CD4-positive, alpha-beta memory T cell (primary cell): ENCODE data around the gene HAP1. TPM values are rescaled to one million over a fixed set of nuclear protein-coding genes. Genes with fewer than 3 reads are reported as not detected.

Experiments used
- CTCF ChIA-PET: fragments of 350-600 bp; sonication (Branson Sonifier 250); formaldehyde crosslinking; loops from one replicate; lab custom pipeline; 2021; ENCODE audit warnings: inconsistent platforms; ENCODE audit not compliant: partially characterized antibody; lab: Charles Lee
- POLR2A ChIA-PET: fragments of 350-600 bp; sonication (Branson Sonifier 250); formaldehyde crosslinking; loops from one replicate; lab custom pipeline; 2021; ENCODE audit not compliant: partially characterized antibody; lab: Charles Lee
- DNase-seq, 5 donors: peaks; one replicate each; pipeline versions ENCODE4 v3.0.0 to v3.0.0-alpha.2; 2020 to 2022; ENCODE audit warnings: mixed read lengths in 1 of 5
- H3K27ac ChIP-seq: one replicate; pipeline ENCODE4 v1.7.0; 2013; ENCODE audit warnings: low read depth, low read length
- H3K27me3 ChIP-seq: 2 replicates; pipeline ENCODE4 v1.7.0; 2013; ENCODE audit warnings: mild to moderate bottlenecking, low read length, moderate library complexity; ENCODE audit not compliant: insufficient read depth
- H3K36me3 ChIP-seq: 2 replicates; pipeline ENCODE4 v1.7.0; 2013; ENCODE audit warnings: mild to moderate bottlenecking, low read length, moderate library complexity; ENCODE audit not compliant: insufficient read depth
- H3K4me1 ChIP-seq: 2 replicates; pipeline ENCODE4 v1.7.0; 2013; ENCODE audit warnings: mild to moderate bottlenecking, low read length, moderate library complexity; ENCODE audit not compliant: insufficient read depth
- H3K4me3 ChIP-seq, 2 donors: one replicate each; pipeline ENCODE4 v1.7.0; 2013; ENCODE audit warnings: low read length in 2 of 2, mild to moderate bottlenecking in 1 of 2
- H3K9me3 ChIP-seq, 2 donors: one replicate each; pipeline ENCODE4 v1.7.0; 2013; ENCODE audit warnings: low read length in 2 of 2, control low read depth in 1 of 2; ENCODE audit not compliant: control insufficient read depth in 1 of 2
- H3K27ac Mint-ChIP-seq, 7 donors: one replicate each; pipeline ENCODE4 v1.8.0; 2020 to 2021; ENCODE audit warnings: mixed read lengths in 7 of 7, mild to moderate bottlenecking in 6 of 7, inconsistent platforms in 3 of 7, moderate library complexity in 3 of 7
- H3K27me3 Mint-ChIP-seq, 2 donors: one replicate each; pipeline ENCODE4 v1.8.0; 2020 to 2021; ENCODE audit warnings: mixed read lengths in 2 of 2
- H3K36me3 Mint-ChIP-seq, 2 donors: one replicate each; pipeline ENCODE4 v1.8.0; 2020 to 2021; ENCODE audit warnings: mixed read lengths in 2 of 2, inconsistent platforms in 1 of 2, mild to moderate bottlenecking in 1 of 2
- H3K4me1 Mint-ChIP-seq, 4 donors: one replicate each; pipeline ENCODE4 v1.8.0; 2020 to 2021; ENCODE audit warnings: mixed read lengths in 4 of 4, mild to moderate bottlenecking in 1 of 4
- H3K4me3 Mint-ChIP-seq, 8 donors: one replicate each; pipeline ENCODE4 v1.8.0; 2020 to 2021; ENCODE audit warnings: mixed read lengths in 8 of 8, mild to moderate bottlenecking in 7 of 8, moderate library complexity in 6 of 8, inconsistent platforms in 3 of 8
- H3K9me3 Mint-ChIP-seq, 8 donors: one replicate each; pipeline ENCODE4 v1.8.0; 2020 to 2021; ENCODE audit warnings: mixed read lengths in 8 of 8, mild to moderate bottlenecking in 5 of 8, inconsistent platforms in 3 of 8, moderate library complexity in 1 of 8
- intact Hi-C: fragments of 100-400 bp; cut with micrococcal nuclease; formaldehyde crosslinking; loops from one replicate; pipeline ENCODE4 v1.15.1; 2023
- polyA plus RNA-seq, 2 donors: library from polyadenylated mRNA; unstranded; fragments of 300-500 nt; fragmentation: Illumina TruSeq; gene quantifications; one replicate each; pipeline ENCODE4 v1.2.3, GENCODE V29; 2021
- total RNA-seq, 2 experiments: library from RNA; stranded (reverse); gene quantifications; one replicate each; pipeline ENCODE4 v1.2.3, GENCODE V29; 2021

HAP1 gene
- total and polyA plus RNA-seq, 4 experiments from 2014 or later: 0.29 to 0.33 TPM; not detected in 2

DNA sequence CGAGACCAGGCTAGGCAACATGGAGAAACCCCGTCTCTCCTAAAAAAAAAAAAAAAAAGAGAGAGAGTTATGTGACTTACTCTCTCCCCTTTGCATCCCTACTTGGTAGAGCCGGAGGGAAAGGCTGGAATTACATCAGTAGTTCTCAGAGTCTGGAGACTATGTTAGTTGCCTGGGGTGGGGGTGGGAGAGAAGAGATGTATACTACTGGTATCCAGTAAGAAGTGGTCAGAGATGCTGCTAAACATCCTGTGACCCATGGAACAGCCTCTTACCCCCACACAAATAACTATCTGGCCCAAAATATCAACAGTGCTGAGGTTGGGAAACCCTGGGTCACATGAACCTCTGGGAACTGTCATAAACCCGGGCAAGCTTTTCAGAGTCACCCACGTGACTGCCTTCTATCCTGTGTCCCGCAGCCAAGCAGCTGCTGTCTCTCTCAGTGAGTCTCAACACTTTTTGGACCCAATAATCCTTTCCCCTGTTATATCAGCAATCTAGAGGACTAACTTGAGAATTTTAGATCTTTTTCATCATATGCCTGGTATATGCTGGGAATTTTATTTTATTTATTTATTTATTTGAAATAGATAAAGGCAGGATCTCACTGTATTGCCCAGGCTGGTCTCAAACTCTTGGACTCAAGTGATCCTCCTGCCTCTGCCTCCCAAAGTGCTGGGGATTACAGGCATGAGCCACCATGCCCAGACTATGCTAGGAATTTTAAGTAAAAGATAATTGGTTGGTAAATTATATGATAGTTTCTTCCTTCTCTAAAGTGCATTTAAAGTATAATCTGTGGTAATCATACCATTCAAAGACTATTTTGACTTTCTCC lies 37.1 kb downstream of the HAP1 start:
- intact Hi-C loops: no loop called here

GRCh38 chr17:41695954-41696757 lies 38.3 kb downstream of the HAP1 start:
- DNase-seq: peak; percentile 76 to 83 (median 76)
- POLR2A ChIA-PET: interaction anchor here (0.6 to 10.2 kb wide), 8 partner anchors 12 to 387 kb away, joined by 3 to 576 read pairs (median 4); partner anchors contain the start of gene KRTAP16-1
- Mint-ChIP-seq H3K36me3 (peaks cover 17 to 36% of the 10 kb centered on the region in 2 donors), H3K4me3 (peak overlapping the region in 2 of 8 donors; percentile 45 to 46), H3K27me3 (peaks cover 0 to 2% of the 10 kb centered on the region in 2 donors), H3K4me1 (peaks cover 12 to 37% (median 23%) of the 10 kb centered on the region in 4 donors), H3K27ac (peak overlapping the region; percentile 34 to 85 (median 70)), H3K9me3 (peaks cover 0 to 10% (median 0%) of the 10 kb centered on the region in 8 donors)
- Histone ChIP-seq H3K9me3 (no peaks in the 10 kb centered on the region), H3K36me3 (peaks cover 29% of the 10 kb centered on the region), H3K27me3 (no peaks in the 10 kb centered on the region), H3K4me3 (no peak overlapping the region), H3K27ac (no peak overlapping the region), H3K4me1 (peaks cover 15% of the 10 kb centered on the region)
- intact Hi-C loops: loop anchor here (1.0 kb wide), 1 partner anchor 17 kb away; no protein-coding TSS in a partner anchor
- CTCF ChIA-PET: interaction anchor here (0.8 to 3.7 kb wide), 15 partner anchors 11 to 894 kb away, joined by 3 to 71 read pairs (median 7); partner anchors contain the start of genes KRTAP16-1 and P3H4

More for the DNA sequence above, 37.1 kb downstream of the HAP1 start:
- no peak overlapping the region for H3K4me3 Mint-ChIP-seq
- no peaks in the 10 kb centered on the region for H3K9me3 ChIP-seq
- no peak overlapping the region for H3K27ac ChIP-seq
- no peak overlapping the region for H3K27ac Mint-ChIP-seq
- peaks cover 0 to 2% of the 10 kb centered on the region in 2 donors for H3K27me3 Mint-ChIP-seq
- ChIA-PET POLR2A (interaction anchor here (0.6 kb wide), 1 partner anchor 30 kb away, joined by 3 read pairs; no protein-coding TSS in a partner anchor), CTCF (no interaction called here)
- no peak for DNase-seq
- H3K36me3 Mint-ChIP-seq: peaks cover 7 to 24% of the 10 kb centered on the region in 2 donors
- peaks cover 8% of the 10 kb centered on the region for H3K4me1 ChIP-seq
- peaks cover 18% of the 10 kb centered on the region for H3K36me3 ChIP-seq
- H3K9me3 Mint-ChIP-seq: peaks cover 0 to 7% (median 0%) of the 10 kb centered on the region in 8 donors
- peaks cover 6 to 25% (median 15%) of the 10 kb centered on the region in 4 donors for H3K4me1 Mint-ChIP-seq
- H3K27me3 ChIP-seq: no peaks in the 10 kb centered on the region
- H3K4me3 ChIP-seq: no peak overlapping the region

DNA sequence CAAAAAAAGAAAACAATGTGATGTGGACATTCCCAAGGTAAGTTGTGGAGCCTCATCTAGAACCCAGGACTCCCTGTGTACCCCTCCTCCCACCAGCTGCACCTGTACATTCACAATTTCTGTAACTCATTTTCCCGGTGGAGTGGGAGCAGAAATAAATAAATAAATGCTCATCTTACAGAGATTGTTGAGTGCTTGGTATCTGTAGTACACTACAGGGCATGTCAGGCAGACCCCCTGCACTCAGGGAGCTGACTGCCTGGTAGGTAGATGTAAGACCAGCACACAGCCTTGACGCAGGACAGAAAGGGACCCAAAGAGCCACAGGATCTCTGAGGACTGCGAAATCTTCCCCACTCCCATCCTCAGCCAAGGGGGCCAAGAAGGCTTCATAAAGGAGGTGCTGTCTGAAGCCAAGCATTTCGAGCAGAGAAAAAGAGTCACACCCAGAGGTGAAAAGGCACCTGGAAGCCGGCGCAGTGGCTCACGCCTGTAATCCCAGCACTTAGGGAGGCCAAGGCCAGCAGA lies 39.2 kb downstream of the HAP1 start:
- Histone ChIP-seq H3K27me3 (no peaks in the 10 kb centered on the region), H3K27ac (no peak overlapping the region), H3K36me3 (peaks cover 39% of the 10 kb centered on the region), H3K4me3 (no peak overlapping the region), H3K4me1 (peaks cover 22% of the 10 kb centered on the region), H3K9me3 (no peaks in the 10 kb centered on the region)
- DNase-seq: peak in 3 of 5 donors; percentile 10 to 18 (median 14)
- Mint-ChIP-seq H3K4me1 (peaks cover 17 to 47% (median 28%) of the 10 kb centered on the region in 4 donors), H3K4me3 (no peak overlapping the region), H3K36me3 (peaks cover 26 to 45% of the 10 kb centered on the region in 2 donors), H3K27me3 (no peaks in the 10 kb centered on the region), H3K27ac (peak overlapping the region in 4 of 7 donors; percentile 29 to 85 (median 54)), H3K9me3 (peaks cover 0 to 10% (median 0%) of the 10 kb centered on the region in 8 donors)
- intact Hi-C loops: no loop called here
- ChIA-PET CTCF (interaction anchor here (1.2 to 3.7 kb wide), 11 partner anchors 10 to 893 kb away, joined by 4 to 71 read pairs (median 9); no protein-coding TSS in a partner anchor), POLR2A (interaction anchor here (1.1 to 10.2 kb wide), 4 partner anchors 13 to 30 kb away, joined by 4 to 576 read pairs (median 6); no protein-coding TSS in a partner anchor)

- Mint-ChIP-seq H3K9me3 (peaks cover 0 to 24% (median 0%) of the 10 kb centered on the region in 8 donors), H3K27me3 (no peaks in the 10 kb centered on the region), H3K4me3 (peak overlapping the region in 4 of 8 donors; percentile 2 to 68 (median 2)), H3K27ac (peak overlapping the region; percentile 2 to 100 (median 40)), H3K4me1 (peaks cover 22 to 69% (median 38%) of the 10 kb centered on the region in 4 donors), H3K36me3 (peaks cover 33 to 66% of the 10 kb centered on the region in 2 donors)
- Histone ChIP-seq H3K27me3 (no peaks in the 10 kb centered on the region), H3K4me3 (no peak overlapping the region), H3K4me1 (peaks cover 32% of the 10 kb centered on the region), H3K9me3 (no peaks in the 10 kb centered on the region), H3K36me3 (peaks cover 48% of the 10 kb centered on the region), H3K27ac (no peak overlapping the region)
- ChIA-PET CTCF (interaction anchor here (0.8 to 6.4 kb wide), 5 partner anchors 13 to 30 kb away, joined by 3 to 116 read pairs (median 71); no protein-coding TSS in a partner anchor), POLR2A (interaction anchor here (0.5 to 10.2 kb wide), 10 partner anchors 9 to 1036 kb away, joined by 3 to 576 read pairs (median 17); partner anchors contain the start of genes GHDC, JUP, KRTAP16-1 and P3H4)
- DNase-seq: peak; percentile 39 to 49 (median 45)
- intact Hi-C loops: no loop called here
These were observed 41.5 kb downstream of the HAP1 start for GRCh38 chr17:41692722-41693521.

GRCh38 chr17:41691031-41691777 lies 43.2 kb downstream of the HAP1 start:
- Histone ChIP-seq H3K36me3 (peaks cover 48% of the 10 kb centered on the region), H3K4me1 (peaks cover 36% of the 10 kb centered on the region), H3K27me3 (no peaks in the 10 kb centered on the region), H3K4me3 (no peak overlapping the region), H3K9me3 (no peaks in the 10 kb centered on the region), H3K27ac (peak overlapping the region; percentile 99)
- CTCF ChIA-PET: interaction anchor here (1.0 to 6.4 kb wide), 4 partner anchors 10 to 29 kb away, joined by 3 to 116 read pairs (median 68); no protein-coding TSS in a partner anchor
- Mint-ChIP-seq H3K4me1 (peaks cover 22 to 70% (median 38%) of the 10 kb centered on the region in 4 donors), H3K27ac (peak overlapping the region; percentile 99 to 100 (median 100)), H3K27me3 (no peaks in the 10 kb centered on the region), H3K4me3 (peak overlapping the region; percentile 95 to 98 (median 96)), H3K36me3 (peaks cover 33 to 66% of the 10 kb centered on the region in 2 donors), H3K9me3 (peaks cover 0 to 24% (median 0%) of the 10 kb centered on the region in 8 donors)
- peak; percentile 36 to 50 (median 45) for DNase-seq
- POLR2A ChIA-PET: interaction anchor here (0.6 to 10.2 kb wide), 20 partner anchors 11 to 1578 kb away, joined by 3 to 576 read pairs (median 7); partner anchors contain the start of genes ACLY, DNAJC7, GHDC and KLHL11
- intact Hi-C loops: no loop called here
